PC-9 (cell line): ENCODE results near the gene INCA1.

ENCODE experiments used
- EZH2 ChIP-seq: fragments of 200-600 bp; sonication (generic); IDR thresholded peaks from 2 replicates; pipeline ENCODE4 v1.8.0; 2017; ENCODE audit warnings: antibody characterized with exemption, low read depth
- TF ChIP-seq, protein P1 (sequence below): fragments of 200-600 bp; sonication (generic); conservative IDR thresholded peaks from 2 replicates; pipeline ENCODE4 v1.6.1; 2017; ENCODE audit warnings: mixed run types, antibody characterized with exemption, mild to moderate bottlenecking, moderate library complexity

DNA sequence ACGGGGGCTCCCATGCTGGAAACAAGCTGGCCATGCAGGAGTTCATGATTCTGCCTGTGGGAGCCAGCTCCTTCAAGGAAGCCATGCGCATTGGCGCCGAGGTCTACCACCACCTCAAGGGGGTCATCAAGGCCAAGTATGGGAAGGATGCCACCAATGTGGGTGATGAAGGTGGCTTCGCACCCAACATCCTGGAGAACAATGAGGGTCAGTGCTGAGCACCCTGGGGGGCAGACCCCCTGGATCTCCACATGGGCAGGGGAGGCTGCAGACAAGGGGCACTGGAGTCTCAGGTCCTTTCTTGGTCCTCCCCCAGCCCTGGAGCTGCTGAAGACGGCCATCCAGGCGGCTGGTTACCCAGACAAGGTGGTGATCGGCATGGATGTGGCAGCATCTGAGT lies 42.2 kb downstream of the INCA1 start:
- TF ChIP-seq, protein P1, sequence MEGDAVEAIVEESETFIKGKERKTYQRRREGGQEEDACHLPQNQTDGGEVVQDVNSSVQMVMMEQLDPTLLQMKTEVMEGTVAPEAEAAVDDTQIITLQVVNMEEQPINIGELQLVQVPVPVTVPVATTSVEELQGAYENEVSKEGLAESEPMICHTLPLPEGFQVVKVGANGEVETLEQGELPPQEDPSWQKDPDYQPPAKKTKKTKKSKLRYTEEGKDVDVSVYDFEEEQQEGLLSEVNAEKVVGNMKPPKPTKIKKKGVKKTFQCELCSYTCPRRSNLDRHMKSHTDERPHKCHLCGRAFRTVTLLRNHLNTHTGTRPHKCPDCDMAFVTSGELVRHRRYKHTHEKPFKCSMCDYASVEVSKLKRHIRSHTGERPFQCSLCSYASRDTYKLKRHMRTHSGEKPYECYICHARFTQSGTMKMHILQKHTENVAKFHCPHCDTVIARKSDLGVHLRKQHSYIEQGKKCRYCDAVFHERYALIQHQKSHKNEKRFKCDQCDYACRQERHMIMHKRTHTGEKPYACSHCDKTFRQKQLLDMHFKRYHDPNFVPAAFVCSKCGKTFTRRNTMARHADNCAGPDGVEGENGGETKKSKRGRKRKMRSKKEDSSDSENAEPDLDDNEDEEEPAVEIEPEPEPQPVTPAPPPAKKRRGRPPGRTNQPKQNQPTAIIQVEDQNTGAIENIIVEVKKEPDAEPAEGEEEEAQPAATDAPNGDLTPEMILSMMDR = no peak
- TF ChIP-seq EZH2 = no peak
